M059J (cell line): ENCODE measurements around the gene ARHGEF2. TPM values are rescaled to one million over a fixed set of nuclear protein-coding genes. Genes with fewer than 3 reads are reported as not detected.
A peak's percentile ranks its signal among the peaks of the same experiment; 100 is the strongest.
"Not testable (repeated sequence)": the region's sequence is repeated elsewhere in the genome, so short reads cannot be mapped to it uniquely, and the experiment has no call there.

ENCODE experiments used
- DNase-seq: peaks from one replicate; pipeline ENCODE4 v3.0.0-alpha.2; 2012; ENCODE audit warnings: low read depth
- total RNA-seq: library from RNA; depleted of rRNA; stranded (reverse); fragments of >200 nt; shearing (Covaris generic); gene quantifications from 2 replicates; pipeline ENCODE4 v1.2.3, GENCODE V29; 2014

The ARHGEF2 gene
- total RNA-seq, 1 experiment from 2014 or later = 51.6 TPM

- DNase-seq = peak; percentile 42
Observed at GRCh38 chr1:155942578-155943141, 35.7 kb downstream of the ARHGEF2 start.

GRCh38 chr1:155941845-155942531 lies 36.4 kb downstream of the ARHGEF2 start:
- no peak for DNase-seq

GRCh38 chr1:155940993-155941844 lies 37.1 kb downstream of the ARHGEF2 start, which contains the start of gene RXFP4:
TSS of gene RXFP4 (plus strand) at chr1:155941638. CDS start at chr1:155941710, 72 bp downstream.
- DNase-seq = peak; percentile 16

- peak; percentile 82 for DNase-seq
Observed at GRCh38 chr1:155940482-155940992, 37.8 kb downstream of the ARHGEF2 start.

GRCh38 chr1:155938220-155938627 lies 40.1 kb downstream of the ARHGEF2 start:
- peak; percentile 80 for DNase-seq

GRCh38 chr1:155934936-155935590 lies 43.3 kb downstream of the ARHGEF2 start:
- DNase-seq = no peak

GRCh38 chr1:155934097-155934935 lies 44.0 kb downstream of the ARHGEF2 start, which contains the start of gene KHDC4:
TSS of gene KHDC4 (minus strand) at chr1:155934413. CDS start at chr1:155934373, 40 bp downstream.
- peak; percentile 99 for DNase-seq

GRCh38 chr1:155933591-155934096 lies 44.7 kb downstream of the ARHGEF2 start:
- no peak for DNase-seq

- no peak for DNase-seq
Observed at GRCh38 chr1:155932487-155932886, 45.9 kb downstream of the ARHGEF2 start.

GRCh38 chr1:155932081-155932480 lies 46.3 kb downstream of the ARHGEF2 start:
- DNase-seq = peak; percentile 25

GRCh38 chr1:155931332-155932038 lies 46.9 kb downstream of the ARHGEF2 start:
- DNase-seq = no peak

- not testable (repeated sequence) for DNase-seq
Observed at GRCh38 chr1:155930725-155931124, 47.6 kb downstream of the ARHGEF2 start.

- no peak for DNase-seq
Observed at GRCh38 chr1:155929057-155929456, 49.3 kb downstream of the ARHGEF2 start.

- no peak for DNase-seq
Observed at GRCh38 chr1:155925506-155925905, 52.8 kb downstream of the ARHGEF2 start.

GRCh38 chr1:155920717-155921116 lies 57.6 kb downstream of the ARHGEF2 start:
- DNase-seq = no peak

GRCh38 chr1:155919801-155920200 lies 58.5 kb downstream of the ARHGEF2 start:
- no peak for DNase-seq

GRCh38 chr1:155918660-155919059 lies 59.7 kb downstream of the ARHGEF2 start:
- DNase-seq = no peak

- DNase-seq = peak; percentile 69
Observed at GRCh38 chr1:155913969-155914757, 64.2 kb downstream of the ARHGEF2 start.

- peak; percentile 31 for DNase-seq
Observed at GRCh38 chr1:155912056-155912536, 66.3 kb downstream of the ARHGEF2 start.
